Cerebellar nuclear complex (tissue), 1 donor: ENCODE data around the gene TEKTIP1.

Source experiments
- DNase-seq, 2 experiments: peaks; one replicate each; lab custom pipeline; 2025; lab: John Stamatoyannopoulos, UW

TEKTIP1 gene

DNA sequence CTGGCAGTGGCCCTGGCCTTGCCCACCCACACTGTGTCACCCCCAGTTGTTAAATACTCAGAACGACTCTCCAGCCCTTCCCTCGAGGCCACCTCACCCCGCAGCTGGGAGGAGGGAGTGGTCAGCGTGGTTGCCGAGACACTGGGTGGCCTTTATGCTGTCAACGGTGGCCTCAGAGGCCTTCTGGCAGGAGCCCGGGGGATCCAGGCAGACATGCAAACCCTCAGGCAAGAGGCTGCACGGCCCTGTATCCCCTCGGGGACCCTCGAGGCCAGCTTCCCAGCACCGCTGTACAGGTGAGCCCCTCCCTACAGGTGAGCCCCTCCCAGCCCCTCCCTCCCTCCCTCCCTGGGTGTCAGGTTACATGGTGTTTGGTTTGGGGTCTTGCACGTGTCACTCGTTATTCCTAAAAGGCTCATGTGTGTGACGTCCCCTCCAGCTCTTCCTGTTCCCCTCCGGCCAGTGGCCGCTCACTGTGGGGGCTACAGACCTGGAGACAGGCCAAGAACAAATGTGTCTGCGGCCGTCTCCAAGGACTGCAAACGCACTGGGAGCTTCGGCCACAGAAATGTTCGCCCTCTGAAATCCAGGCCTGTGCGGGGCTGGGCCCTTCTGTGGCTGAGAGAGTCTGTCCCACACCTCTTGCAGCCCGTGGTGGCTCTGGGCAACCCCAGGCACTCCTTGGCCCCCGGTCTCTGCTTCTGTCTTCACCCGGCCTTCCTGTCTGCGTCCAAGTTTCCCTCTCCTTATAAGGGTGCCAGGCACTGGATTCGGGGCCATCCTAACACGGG is at the start of gene TEKTIP1:
Gene TEKTIP1, plus strand, starts transcription at position 210 of the 791 bp plus-strand sequence. Its CDS starts 4 bp downstream, at position 214.
- DNase-seq, result no peak

DNA sequence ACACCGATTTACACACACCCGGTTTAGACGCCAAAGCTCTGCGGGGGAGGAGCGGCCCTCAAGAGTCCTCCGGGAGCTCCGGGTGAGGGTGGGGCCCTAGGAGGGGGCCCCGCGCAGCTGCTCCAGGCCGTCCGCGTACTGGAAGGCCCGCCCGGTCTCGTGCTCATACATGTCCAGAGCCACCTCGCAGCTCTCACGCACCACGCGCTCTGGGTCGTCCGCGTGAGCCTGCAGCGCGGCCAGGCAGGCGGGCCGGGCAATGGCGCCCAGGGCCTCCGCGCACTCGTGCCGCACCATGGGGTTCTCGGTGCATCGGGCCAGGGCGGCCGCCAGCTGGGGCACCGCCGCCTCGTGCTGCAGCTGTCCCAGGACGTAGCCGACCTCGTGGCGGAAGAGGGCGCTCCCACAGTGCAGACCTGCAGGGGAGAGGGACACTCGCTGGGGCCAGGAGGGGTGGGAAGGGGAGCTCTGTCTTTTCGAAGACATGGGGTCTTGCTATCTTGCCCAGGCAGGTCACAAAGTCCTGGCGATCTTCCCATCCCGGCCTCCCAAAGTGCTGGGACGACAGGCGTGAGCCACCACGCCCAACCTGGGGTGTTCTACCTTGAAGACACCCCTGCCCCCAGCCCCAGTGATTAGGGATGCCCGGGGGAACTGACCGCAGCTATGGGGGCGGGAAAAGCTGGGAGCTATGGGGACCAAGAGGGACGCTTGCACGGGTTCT is 47.4 kb upstream of the TEKTIP1 start:
- no peak for DNase-seq

DNA sequence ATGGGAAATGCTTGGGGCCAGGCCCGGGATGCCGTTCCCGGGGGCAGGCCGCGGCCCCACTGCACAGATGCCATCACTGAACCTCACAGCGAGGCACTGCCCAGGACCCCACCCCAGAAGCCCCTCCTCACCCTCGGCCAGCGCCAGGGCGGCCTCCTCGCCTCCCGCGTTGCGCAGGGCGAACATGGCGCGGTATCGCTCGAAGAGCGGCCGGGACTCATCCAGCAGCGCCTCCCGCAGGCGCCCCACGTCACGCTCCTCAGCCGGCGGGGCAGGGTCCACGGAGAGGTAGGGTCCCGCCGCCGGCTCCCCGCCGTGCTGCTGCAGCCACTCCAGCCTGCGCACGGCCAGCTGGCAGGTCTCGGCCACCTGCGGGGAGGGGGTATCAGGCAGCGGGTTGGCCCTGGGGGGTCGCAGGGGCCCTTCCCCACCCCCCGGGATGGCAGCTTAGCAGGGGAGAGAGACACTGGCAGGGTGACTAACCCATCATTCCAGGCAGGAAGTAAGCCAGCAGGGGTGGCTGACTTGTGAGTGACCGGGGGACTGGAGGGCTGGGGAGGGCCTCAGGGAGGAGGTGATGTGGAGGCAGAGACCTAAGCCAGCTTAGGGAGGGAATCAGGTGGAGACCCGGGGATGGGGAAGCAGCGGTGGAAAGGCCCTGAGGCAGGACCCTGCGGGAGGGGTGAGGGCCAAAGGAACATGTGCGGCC is 46.7 kb upstream of the TEKTIP1 start:
- DNase-seq, result no peak

DNA sequence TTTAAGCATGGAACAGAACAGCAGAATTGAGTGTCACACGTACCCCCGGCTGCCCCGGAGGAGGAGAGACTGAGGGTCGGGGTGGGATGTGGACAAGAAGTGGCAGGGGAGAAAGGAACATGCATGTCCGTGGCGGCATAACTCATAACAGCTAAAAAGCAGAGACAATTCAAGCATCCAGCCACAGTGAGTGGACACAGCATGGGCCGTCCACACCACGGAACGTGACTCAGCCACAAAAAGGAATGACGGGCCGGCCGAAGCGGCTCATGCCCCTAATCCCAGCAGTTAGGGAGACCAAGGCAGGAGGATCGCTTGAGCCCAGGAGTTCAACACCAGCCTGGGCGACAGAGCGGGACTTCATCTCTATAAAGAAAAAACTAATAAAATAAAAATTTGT is 46.1 kb upstream of the TEKTIP1 start:
- no peak for DNase-seq

DNA sequence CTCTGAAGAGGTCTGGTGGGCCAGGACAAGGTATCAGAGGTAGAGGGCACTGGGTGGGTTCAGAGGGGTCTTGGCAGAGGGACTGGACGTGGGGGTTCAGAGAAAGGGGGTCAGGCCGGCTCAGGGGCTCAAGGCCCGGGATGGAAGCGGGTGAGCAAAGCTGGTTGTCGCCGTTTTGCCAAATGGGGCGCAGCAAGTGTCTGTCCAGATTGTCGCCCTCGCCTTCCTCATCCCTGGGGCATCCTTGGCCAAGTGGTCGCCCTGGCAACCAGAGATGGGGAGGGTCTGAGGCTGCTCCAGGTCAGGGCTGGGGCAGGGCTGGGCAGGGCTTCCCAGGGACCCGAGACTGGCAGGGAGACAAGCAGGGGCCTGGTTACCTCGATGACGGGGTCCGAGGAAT is 45.3 kb upstream of the TEKTIP1 start:
- DNase-seq, result no peak

DNA sequence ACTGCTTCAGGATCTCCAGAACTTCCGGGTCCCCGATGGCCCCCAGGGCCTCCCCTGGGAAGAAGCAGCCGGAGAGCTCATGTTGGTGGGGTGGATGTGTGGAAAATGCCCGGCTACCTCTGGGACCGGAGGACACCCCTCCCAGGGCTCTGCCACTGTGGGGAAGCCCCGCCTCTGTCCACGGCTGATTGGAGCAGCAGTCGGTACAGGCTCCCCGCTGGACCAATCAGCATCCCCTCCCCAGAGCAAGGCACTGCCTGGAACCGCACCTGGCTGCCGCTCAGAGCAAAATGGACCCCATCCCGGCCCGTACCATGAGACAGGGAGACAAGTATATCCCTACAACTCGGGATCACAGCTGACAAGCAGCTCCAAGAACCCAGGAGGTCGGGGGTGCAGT is 44.9 kb upstream of the TEKTIP1 start:
- no peak for DNase-seq

DNA sequence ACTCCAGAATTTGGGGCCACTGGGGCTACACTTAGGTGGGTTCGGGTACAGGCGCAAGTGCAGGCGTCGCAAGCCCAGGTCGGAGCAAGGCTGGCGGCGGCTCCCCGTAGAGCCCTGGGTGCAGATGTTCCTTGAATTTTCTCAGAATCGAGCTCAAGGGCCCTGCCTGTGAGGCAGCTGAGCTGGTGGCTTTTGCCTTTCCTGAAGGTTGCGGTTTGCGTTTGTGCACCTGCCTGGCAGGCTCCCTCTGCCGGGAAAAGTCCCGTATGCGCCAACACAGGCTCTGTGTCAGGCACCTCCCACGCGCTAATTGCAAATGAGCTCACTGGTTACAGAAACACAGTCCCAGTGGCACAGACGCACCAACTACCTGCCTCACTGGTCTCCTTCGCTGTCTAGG is 44.4 kb upstream of the TEKTIP1 start:
- no peak for DNase-seq

DNA sequence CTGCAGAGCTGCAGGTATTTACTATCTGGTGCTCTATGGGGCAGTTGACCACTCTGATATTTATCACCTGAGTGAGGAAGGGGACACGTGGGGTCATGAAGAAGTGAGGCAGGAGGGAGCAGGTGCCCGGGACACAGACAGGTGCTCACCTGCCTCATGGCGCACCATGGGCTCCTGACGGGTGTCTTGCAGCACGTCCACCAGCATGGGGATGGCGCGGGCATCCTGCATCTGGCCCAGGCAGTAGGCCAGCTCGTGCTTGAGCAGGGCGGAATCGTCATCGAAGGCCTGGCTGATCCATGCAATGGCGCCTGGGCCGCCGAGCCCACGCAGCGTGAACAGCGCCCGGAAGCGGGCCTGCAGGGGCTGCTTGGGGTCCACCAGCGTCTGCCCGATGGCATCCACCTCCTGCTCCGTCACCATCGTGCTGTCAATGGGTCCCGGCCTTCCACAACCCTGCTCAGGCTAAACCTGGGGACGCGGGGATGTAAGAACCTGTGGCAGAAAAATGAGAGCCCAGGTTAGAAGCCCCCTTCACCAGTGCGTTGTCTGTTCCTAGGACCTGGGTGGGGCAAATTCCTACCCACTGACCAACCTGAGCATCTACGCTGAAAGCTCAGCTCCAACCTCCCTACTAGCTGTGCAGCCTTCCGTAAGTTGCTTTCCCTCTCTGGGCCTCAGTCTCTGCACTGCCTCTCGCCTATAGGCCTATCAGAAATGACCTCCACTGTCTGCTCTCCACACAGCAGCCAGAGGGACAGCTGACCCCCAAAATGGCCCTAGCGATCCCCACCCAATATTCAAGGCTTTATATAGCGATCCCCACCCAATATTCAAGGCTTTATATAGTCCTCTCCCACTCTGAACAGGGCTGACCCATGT is 42.3 kb upstream of the TEKTIP1 start:
- no peak for DNase-seq

DNA sequence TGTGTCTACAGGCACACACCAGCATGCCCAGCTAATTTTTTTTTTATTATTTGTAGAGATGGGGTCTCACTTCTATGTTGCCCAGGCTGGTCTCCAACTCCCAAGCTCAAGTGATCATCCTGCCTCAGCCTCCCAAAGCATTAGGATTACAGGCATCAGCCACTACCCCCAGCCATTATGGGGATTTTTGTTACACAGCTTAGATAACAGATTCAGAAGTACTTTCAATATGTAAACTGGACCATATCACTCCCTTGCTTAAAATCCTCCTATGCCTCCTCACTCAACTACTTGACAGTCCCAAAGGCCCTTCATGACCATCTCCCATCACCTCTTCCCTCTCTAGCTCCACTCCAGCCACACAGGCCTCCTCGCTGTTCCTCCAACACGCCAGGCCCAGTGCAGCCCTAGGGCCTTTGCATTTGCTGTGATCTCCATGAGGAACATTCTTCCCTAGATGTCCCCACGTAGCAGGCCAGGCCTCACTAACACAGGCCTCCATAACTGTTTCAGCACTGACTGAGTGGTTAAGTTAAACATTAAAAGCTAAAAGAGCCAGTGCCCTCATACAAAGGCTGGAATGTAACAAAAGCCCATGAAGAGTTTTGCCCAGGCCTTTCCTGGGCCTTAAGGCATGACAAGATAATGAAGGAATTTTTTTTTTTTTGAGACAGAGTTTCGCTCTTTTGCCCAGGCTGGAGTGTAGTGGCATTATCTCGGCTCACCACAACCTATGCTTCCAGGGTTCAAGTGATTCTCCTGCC is 41.0 kb upstream of the TEKTIP1 start:
- no peak for DNase-seq

DNA sequence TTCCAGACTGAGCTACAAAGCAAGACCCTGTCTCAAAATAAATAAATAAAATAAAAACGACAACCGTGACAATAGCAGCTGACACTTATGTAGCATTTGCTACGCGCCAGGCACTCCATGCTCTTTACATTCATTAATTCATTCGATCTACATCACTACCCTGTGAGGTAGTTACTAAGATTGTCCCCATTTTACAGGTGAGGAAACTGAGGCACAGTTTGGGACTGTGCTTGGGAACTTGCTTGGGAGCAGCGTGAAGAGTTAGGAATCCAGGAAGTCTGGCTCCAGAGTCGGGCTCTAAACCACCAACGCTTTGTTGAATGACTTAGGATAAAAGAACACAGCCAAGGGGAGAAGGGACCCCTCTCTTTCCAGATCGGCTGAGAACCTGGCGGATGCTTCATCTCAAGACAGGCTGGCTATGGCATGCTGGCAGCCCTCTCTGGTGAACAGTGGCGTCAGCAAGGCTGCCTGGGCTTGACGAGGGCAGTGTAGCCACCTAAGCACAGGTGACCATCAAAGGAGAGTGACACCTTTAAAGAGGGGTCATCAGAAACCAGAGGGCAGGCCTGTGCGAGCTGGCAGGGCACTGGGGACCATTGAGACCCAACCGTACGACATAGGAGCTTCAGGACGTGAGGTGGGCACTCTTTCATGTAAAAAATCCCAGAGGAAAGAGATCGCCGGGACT is 39.1 kb upstream of the TEKTIP1 start:
- no peak for DNase-seq

DNA sequence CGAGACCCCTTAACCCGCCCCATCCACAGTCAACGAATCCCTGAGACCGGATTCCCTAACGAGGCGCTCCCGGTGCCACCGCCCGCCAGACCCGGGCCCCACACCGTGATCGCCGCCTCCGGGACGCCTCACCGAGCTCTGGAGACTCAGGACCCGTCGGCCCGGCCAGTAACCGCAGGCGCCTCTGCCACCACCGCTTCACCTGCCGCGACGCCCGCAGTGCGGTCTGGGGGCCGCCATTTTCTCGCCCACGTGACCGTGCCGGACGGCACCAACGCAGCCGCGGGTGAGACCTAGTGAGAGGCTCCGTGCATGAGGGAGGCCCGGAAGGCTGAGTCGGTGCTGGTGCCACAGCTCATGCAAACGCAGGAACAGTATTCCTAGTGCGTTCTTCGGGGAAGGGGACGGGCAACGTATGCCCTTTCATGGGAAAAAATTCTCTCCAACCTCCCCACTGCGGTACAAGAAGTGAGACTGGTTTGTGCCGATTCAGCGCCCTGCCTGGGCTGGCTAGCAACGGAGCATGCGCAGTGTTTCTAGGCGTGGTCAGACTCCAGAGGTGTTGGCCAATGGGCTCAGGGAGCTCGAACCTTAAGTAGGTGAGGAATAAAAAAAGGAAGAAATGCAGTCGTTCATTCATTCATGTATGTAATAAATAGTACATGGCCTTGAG is 38.4 kb upstream of the TEKTIP1 start, which contains the start of gene DOHH:
Gene DOHH, minus strand, starts transcription at position 246 of the 673 bp plus-strand sequence. CDS start 3,860 bp downstream, outside the sequence.
- DNase-seq, result peak; percentile 73 to 90

DNA sequence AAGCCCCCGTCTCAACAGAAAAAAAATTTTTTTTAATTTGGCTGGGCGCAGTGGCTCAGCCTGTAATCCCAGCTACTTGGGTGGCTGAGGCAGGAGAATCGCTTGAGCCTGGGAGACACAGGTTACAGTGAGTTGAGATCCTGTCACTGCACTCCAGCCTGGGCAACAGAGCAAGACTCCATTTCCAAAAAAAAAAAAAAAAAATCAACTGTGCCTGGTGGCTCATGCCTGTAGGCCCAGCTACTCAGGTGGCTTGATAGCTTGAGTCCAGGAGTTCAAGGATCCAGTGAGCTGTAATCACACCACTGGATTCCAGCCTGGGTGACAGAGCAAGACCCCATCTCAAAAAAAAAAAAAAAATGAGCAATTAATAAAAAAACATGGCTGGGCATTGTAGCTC is 37.2 kb upstream of the TEKTIP1 start:
- DNase-seq, result no peak

DNA sequence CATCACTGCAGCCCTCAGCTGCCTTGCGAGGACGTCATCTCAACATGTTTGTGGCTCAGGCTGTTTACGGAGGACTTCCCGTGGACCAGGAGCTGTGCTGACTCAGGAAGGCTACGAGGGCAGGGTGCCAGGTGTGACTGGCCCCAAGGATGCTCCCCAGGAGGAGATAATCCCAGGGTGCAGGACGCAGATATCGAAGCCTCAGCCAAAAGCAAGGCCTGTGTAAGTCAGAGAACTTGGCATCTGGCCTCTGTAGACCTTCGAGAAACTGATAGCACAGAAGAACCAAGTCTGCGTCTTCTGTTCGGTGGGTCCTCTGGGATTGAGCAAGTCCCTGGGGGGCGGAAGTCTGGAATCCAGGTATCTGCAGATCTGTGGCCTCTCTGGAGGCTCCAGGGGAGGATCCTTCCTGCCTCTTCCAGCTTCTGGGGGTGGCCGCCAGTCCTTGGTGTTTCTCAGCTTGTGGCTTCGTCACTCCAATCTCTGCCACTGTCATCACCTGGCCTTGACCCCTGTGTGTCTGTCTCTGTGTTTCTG is 35.9 kb upstream of the TEKTIP1 start:
- no peak for DNase-seq

DNA sequence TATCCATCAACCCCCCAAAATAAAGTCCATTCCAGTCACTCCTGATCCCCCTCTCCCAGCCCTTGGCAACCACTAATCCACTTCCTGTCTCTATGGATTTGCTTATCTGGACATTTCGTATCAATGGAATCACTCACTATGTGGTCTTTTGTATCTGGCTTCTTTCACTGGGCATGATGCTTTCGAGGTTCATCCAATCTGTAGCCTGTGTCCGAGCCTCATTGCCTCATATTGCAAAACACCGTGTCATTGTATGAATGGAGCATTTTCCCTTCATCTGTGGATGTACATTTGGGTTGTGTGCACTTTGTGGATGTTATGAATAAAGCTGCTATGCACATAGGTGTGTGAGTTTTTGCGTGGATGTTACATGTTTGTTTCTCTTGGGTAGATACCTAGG is 34.2 kb upstream of the TEKTIP1 start:
- DNase-seq, result no peak

DNA sequence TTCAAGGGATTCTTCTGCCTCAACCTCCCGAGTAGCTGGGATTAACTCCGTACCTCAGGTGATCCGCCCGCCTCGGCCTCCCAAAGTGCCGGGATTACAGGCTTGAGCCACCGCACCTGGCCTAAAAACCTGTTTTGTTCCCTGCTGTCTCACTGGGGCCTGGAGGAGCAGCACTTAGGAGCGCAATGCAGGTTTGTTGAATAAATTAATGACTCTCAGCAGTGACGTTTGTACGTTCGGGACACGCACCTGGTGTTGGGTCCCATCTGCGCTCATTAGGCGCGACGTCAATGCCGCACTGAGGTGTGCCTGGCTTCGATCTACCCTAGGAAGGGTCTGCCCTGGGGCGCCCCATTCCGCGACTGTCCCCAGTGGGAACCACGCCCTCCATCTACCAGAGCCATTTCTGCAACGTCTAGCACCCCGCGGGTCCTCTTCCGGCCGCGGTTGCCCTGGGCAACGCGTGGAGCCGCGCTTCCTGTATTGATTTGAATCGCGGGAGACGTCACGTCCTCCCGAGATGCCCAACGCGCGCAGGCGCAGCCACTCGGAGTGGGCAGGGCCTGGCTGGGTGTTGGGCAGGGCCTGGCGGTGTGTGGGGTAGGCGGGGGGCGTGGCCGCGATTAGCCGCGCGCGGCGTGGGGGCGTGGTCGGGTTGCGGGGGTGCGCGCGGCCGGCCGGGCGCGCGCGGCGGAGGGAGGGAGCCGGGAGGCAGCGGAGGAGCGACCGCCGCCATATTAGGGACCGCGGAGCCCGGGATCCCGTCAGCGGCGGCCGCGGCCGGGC is 33.2 kb upstream of the TEKTIP1 start, which contains the start of gene FZR1:
Gene FZR1, plus strand, starts transcription at position 714 of the 786 bp plus-strand sequence. CDS start 16,679 bp downstream, outside the sequence.
- DNase-seq, result peak; percentile 91 to 95

DNA sequence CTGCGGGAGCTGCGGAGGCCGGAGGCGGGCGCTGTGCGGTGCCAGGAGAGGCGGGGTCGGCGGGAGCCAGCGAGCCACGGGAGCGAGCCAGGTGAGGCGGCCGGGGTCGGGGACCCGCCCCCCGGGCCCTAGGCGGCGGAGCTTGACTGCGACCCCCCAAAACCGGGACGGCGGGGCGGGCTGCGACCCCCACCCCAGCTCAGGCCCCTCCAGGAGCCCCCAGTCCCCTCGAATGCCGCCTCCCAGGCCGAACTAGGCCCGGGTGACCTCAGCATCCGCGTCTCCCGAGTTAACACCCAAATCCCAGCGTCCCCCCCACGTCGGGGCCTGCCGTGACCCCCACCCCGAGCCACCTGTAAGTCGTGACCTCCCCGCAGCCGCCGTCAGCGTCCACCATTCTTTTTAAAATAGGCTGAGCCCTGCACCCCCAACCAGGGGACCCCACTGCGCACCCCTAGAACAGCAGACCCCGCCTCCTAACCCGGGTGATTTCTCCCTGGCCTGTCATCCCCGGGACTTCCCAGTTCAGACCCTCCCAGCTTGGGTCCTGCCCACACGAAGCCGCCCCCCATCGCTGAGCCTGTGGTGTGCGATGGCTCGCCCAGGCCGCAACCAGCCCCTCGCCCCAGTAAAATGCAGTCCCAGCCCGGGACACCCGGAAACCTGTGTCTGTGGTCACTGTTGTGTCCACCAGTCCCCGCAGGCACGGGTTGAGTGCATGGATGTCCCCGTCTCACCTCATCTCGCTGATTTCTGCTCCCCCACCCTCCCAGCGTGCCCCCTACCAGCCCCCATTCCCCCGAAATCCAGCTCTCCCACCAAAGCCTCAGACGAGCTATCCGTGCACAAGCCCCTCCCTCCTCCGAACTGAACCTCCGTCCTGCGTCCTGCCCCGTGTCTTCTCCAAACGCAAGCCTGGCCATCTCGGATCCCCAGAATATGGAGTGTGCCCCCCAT is 32.3 kb upstream of the TEKTIP1 start:
- no peak for DNase-seq
